Measurements from ENCODE around the gene DGKI.

DGKI gene

GRCh38 chr7:137871170-137871915 is 24.6 kb upstream of the DGKI start:
- peak; percentile 93 for DNase-seq (ENCODE audit: low read depth)
- TF ChIP-seq CTCF (conservative IDR thresholded peaks at IDR 0.05; ENCODE audit: low read length) = no peak
- no peak overlapping the region for H3K4me3 ChIP-seq (ENCODE audit: low read length)

- peak; percentile 30 for DNase-seq (ENCODE audit: low read depth)
- H3K4me3 ChIP-seq (ENCODE audit: low read length) = no peak overlapping the region
- no peak for TF ChIP-seq CTCF (conservative IDR thresholded peaks at IDR 0.05; ENCODE audit: low read length)
Measured at GRCh38 chr7:137870684-137871083, 23.9 kb upstream of the DGKI start.

GRCh38 chr7:137870078-137870477 is 23.3 kb upstream of the DGKI start:
- TF ChIP-seq CTCF (conservative IDR thresholded peaks at IDR 0.05; ENCODE audit: low read length) = no peak
- no peak overlapping the region for H3K4me3 ChIP-seq (ENCODE audit: low read length)
- DNase-seq (ENCODE audit: low read depth) = no peak

- no peak for TF ChIP-seq CTCF (conservative IDR thresholded peaks at IDR 0.05; ENCODE audit: low read length)
Measured at GRCh38 chr7:137869260-137869659, 22.5 kb upstream of the DGKI start.

GRCh38 chr7:137867289-137867688 is 20.5 kb upstream of the DGKI start:
- DNase-seq (ENCODE audit: low read depth) = no peak
- no peak overlapping the region for H3K4me3 ChIP-seq (ENCODE audit: low read length)
- no peak for TF ChIP-seq CTCF (conservative IDR thresholded peaks at IDR 0.05; ENCODE audit: low read length)

More at GRCh38 chr7:137869260-137869659, 22.5 kb upstream of the DGKI start:
- H3K4me3 ChIP-seq (ENCODE audit: low read length) = no peak overlapping the region
- no peak for DNase-seq (ENCODE audit: low read depth)

GRCh38 chr7:137865764-137866163 is 19.0 kb upstream of the DGKI start:
- TF ChIP-seq CTCF (conservative IDR thresholded peaks at IDR 0.05; ENCODE audit: low read length) = no peak
- no peak overlapping the region for H3K4me3 ChIP-seq (ENCODE audit: low read length)
- no peak for DNase-seq (ENCODE audit: low read depth)

GRCh38 chr7:137862964-137863363 is 16.2 kb upstream of the DGKI start:
- no peak for TF ChIP-seq CTCF (conservative IDR thresholded peaks at IDR 0.05; ENCODE audit: low read length)
- no peak overlapping the region for H3K4me3 ChIP-seq (ENCODE audit: low read length)
- DNase-seq (ENCODE audit: low read depth) = no peak
